Neuron (in vitro differentiated cells): Measurements from ENCODE around the gene M6PR.

Experiments used
- H2AFZ ChIP-seq: one replicate; pipeline ENCODE4 v1.6.1; 2013; ENCODE audit warnings: low read depth, mild to moderate bottlenecking, inconsistent platforms, low read length, moderate library complexity
- H3K27me3 ChIP-seq: one replicate; pipeline ENCODE4 v1.6.1; 2013; ENCODE audit warnings: low read length; ENCODE audit not compliant: insufficient read depth
- H3K36me3 ChIP-seq: one replicate; pipeline ENCODE4 v1.6.1; 2013; ENCODE audit warnings: low read length; ENCODE audit not compliant: insufficient read depth
- H3K4me1 ChIP-seq: one replicate; pipeline ENCODE4 v1.6.1; 2013; ENCODE audit warnings: low read length; ENCODE audit not compliant: insufficient read depth
- H3K4me3 ChIP-seq: 2 replicates; pipeline ENCODE4 v1.5.1; 2013; ENCODE audit warnings: mild to moderate bottlenecking, low read length, moderate library complexity
- H3K9me3 ChIP-seq: one replicate; pipeline ENCODE4 v1.6.1; 2013; ENCODE audit warnings: low read length

M6PR gene

GRCh38 chr12:8899830-8900229 lies 49.6 kb downstream of the M6PR start:
- H3K36me3 ChIP-seq = no peaks in the 10 kb centered on the region
- H2AFZ ChIP-seq = no peak overlapping the region
- no peaks in the 10 kb centered on the region for H3K4me1 ChIP-seq
- H3K4me3 ChIP-seq = no peak overlapping the region
- no peaks in the 10 kb centered on the region for H3K27me3 ChIP-seq
- peaks cover 7% of the 10 kb centered on the region for H3K9me3 ChIP-seq

GRCh38 chr12:8897081-8897480 lies 52.4 kb downstream of the M6PR start:
- Histone ChIP-seq H3K27me3 (peaks cover 2% of the 10 kb centered on the region), H3K4me3 (no peak overlapping the region), H2AFZ (no peak overlapping the region), H3K36me3 (no peaks in the 10 kb centered on the region), H3K4me1 (no peaks in the 10 kb centered on the region), H3K9me3 (peaks cover 7% of the 10 kb centered on the region)

- Histone ChIP-seq H3K4me3 (no peak overlapping the region), H3K4me1 (no peaks in the 10 kb centered on the region), H3K9me3 (peaks cover 5% of the 10 kb centered on the region), H2AFZ (no peak overlapping the region), H3K27me3 (peaks cover 2% of the 10 kb centered on the region), H3K36me3 (no peaks in the 10 kb centered on the region)
Observed at GRCh38 chr12:8894986-8895385, 54.5 kb downstream of the M6PR start.

GRCh38 chr12:8894378-8894777 lies 55.1 kb downstream of the M6PR start:
- no peak overlapping the region for H2AFZ ChIP-seq
- H3K9me3 ChIP-seq = peaks cover 5% of the 10 kb centered on the region
- no peaks in the 10 kb centered on the region for H3K4me1 ChIP-seq
- H3K4me3 ChIP-seq = no peak overlapping the region
- no peaks in the 10 kb centered on the region for H3K36me3 ChIP-seq
- peaks cover 2% of the 10 kb centered on the region for H3K27me3 ChIP-seq

GRCh38 chr12:8891976-8892375 lies 57.5 kb downstream of the M6PR start:
- Histone ChIP-seq H3K9me3 (no peaks in the 10 kb centered on the region), H3K36me3 (no peaks in the 10 kb centered on the region), H3K27me3 (peaks cover 2% of the 10 kb centered on the region), H2AFZ (no peak overlapping the region), H3K4me3 (no peak overlapping the region), H3K4me1 (no peaks in the 10 kb centered on the region)
